Loucy (cell line): ENCODE measurements around the gene PGF.

Experiments
- CTCF ChIP-seq: fragments of 200-600 bp; sonication (generic); conservative IDR thresholded peaks from 2 replicates; pipeline ENCODE4 v1.5.1; 2014; ENCODE audit warnings: mild to moderate bottlenecking, antibody characterized with exemption, low read length
- EZH2phosphoT487 ChIP-seq: fragments of 200-600 bp; IDR thresholded peaks from 2 replicates; pipeline ENCODE4 v1.6.1; 2018; ENCODE audit warnings: antibody characterized with exemption, mild to moderate bottlenecking, moderate library complexity, borderline replicate concordance

DNA sequence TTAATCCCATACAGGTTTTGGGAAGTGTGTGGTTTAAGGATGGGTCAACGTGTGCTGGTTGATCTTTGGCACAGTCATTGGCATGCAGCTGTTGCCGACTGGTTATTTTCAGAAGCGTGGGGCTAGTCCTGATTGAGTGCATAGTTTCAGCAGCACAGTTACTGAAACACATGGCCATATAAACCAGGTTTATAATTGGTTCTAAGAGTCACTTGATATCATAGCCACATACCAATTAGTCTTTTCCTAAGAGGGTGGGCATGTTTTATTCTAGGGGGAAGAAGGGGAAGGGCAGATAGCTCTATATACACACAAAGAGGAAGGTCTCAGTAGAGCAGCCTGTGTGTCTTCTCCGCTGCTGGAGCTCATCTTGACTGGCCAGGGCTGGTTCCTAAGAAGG, 21.4 kb downstream of the PGF start:
- TF ChIP-seq CTCF: no peak
- TF ChIP-seq EZH2phosphoT487: no peak
